HepG2 (cell line): ENCODE results near the gene CMTM4. TPM values are rescaled to one million over a fixed set of nuclear protein-coding genes. Genes with fewer than 3 reads are reported as not detected.
"Not testable (repeated sequence)": the region's sequence is repeated elsewhere in the genome, so short reads cannot be mapped to it uniquely, and the experiment has no call there.

Source experiments
- ATAC-seq: fragments of 200-7000 bp; cut with Tn5 transposase; 3 replicates; pipeline ENCODE4 v1.9.1; 2020; ENCODE audit warnings: mild to moderate bottlenecking, moderate library complexity
- BruUV-seq: library from RNA; stranded (reverse); fragments of 400-500 nt; replicated peaks from 2 replicates; lab custom pipeline; 2021; lab: Mats Ljungman, UMichigan
- CTCF ChIA-PET: fragments of 300-600 bp; formaldehyde crosslinking; extraction: SDS; loops from one replicate; lab custom pipeline; 2021; ENCODE audit warnings: low total read pairs, inconsistent platforms, low intra/inter-chr PET ratio; lab: Yijun Ruan, JAX
- POLR2A ChIA-PET: fragments of 350-600 bp; sonication (Branson Sonifier 250); formaldehyde crosslinking; loops from one replicate; lab custom pipeline; 2020; ENCODE audit warnings: antibody characterized with exemption, inconsistent platforms; lab: Yijun Ruan, JAX
- DNase-seq: peaks from one replicate; pipeline ENCODE4 v3.0.0-alpha.2; 2015; ENCODE audit warnings: low spot score
- FAIRE-seq: peaks from 3 replicates; lab custom pipeline; 2011; peaks lifted over from hg19 to GRCh38; lab: Jason Lieb, UNC
- H2AFZ ChIP-seq: one replicate; pipeline ENCODE4 v1.6.1; 2011; ENCODE audit warnings: low read length, inconsistent platforms
- H3K27ac ChIP-seq: fragments of 300-600 bp; 3 replicates; pipeline ENCODE4 v1.8.0; 2011; ENCODE audit warnings: mixed run types, mild to moderate bottlenecking, mixed read lengths, low read length, inconsistent platforms; ENCODE audit not compliant: insufficient read depth; ENCODE audit errors: extremely low read length
- H3K27me3 ChIP-seq, 2 experiments: fragments of 200-600 bp in 1 of 2; 2 replicates in 1 of 2; 3 replicates in 1 of 2; pipeline versions ENCODE4 v1.6.0 to v1.8.0; 2011; ENCODE audit warnings: low read length in 2 of 2, mild to moderate bottlenecking in 2 of 2, moderate library complexity in 2 of 2, inconsistent platforms in 1 of 2; ENCODE audit not compliant: insufficient read depth in 2 of 2, control insufficient read depth in 1 of 2
- H3K36me3 ChIP-seq, 2 experiments: fragments of 200-600 bp in 1 of 2; replicated peaks in 1 of 2; 2 replicates in 1 of 2; 3 replicates in 1 of 2; pipeline versions ENCODE4 v1.5.1 to v1.8.0; 2011; ENCODE audit warnings: low read length in 2 of 2, inconsistent platforms in 1 of 2; ENCODE audit not compliant: insufficient read depth in 2 of 2, control insufficient read depth in 1 of 2
- H3K4me1 ChIP-seq: 2 replicates; pipeline ENCODE4 v1.5.1; 2012; ENCODE audit warnings: low read length, inconsistent platforms; ENCODE audit not compliant: insufficient read depth
- H3K4me2 ChIP-seq: 2 replicates; pipeline ENCODE4 v1.6.0; 2011; ENCODE audit warnings: low read depth, low read length, inconsistent platforms
- H3K4me3 ChIP-seq, 3 experiments: fragments of 200-600 bp in 1 of 3; sonication (generic), shearing (Covaris generic) in 1 of 3; replicated peaks in 1 of 3; 2 replicates each; pipeline ENCODE4 v1.5.1; 2011 to 2016; ENCODE audit warnings: low read length in 3 of 3, inconsistent platforms in 2 of 3, low read depth in 2 of 3, mild to moderate bottlenecking in 2 of 3, control low read depth in 1 of 3, mixed read lengths in 1 of 3; ENCODE audit not compliant: insufficient read depth in 1 of 3
- H3K79me2 ChIP-seq: one replicate; pipeline ENCODE4 v1.6.1; 2011; ENCODE audit warnings: low read length, inconsistent platforms; ENCODE audit not compliant: insufficient read depth
- H3K9ac ChIP-seq: 2 replicates; pipeline ENCODE4 v1.6.0; 2011; ENCODE audit warnings: mild to moderate bottlenecking, low read depth, low read length, inconsistent platforms; ENCODE audit not compliant: insufficient read depth
- H3K9me3 ChIP-seq: 2 replicates; pipeline ENCODE4 v1.5.1; 2012; ENCODE audit warnings: mild to moderate bottlenecking, low read length
- H4K20me1 ChIP-seq: 2 replicates; pipeline ENCODE4 v1.6.0; 2011; ENCODE audit warnings: inconsistent platforms, mild to moderate bottlenecking, low read length, moderate library complexity; ENCODE audit not compliant: insufficient read depth
- IRX3 ChIP-seq: sonication (generic); formaldehyde crosslinking; IDR thresholded peaks from 2 replicates; pipeline ENCODE4 v1.8.1; 2023; ENCODE audit warnings: mild to moderate bottlenecking, low read depth, missing genetic modification reagents, borderline replicate concordance
- LBX2 ChIP-seq: sonication (generic); formaldehyde crosslinking; IDR thresholded peaks from 2 replicates; pipeline ENCODE4 v1.5.0; 2020; ENCODE audit warnings: missing genetic modification reagents, mild to moderate bottlenecking, borderline replicate concordance
- SPEN ChIP-seq: sonication (generic); formaldehyde crosslinking; IDR thresholded peaks from 2 replicates; pipeline ENCODE4 v1.5.1; 2020; ENCODE audit warnings: low read depth, mild to moderate bottlenecking, missing genetic modification reagents
- ZNF143 ChIP-seq: sonication (generic); formaldehyde crosslinking; IDR thresholded peaks from 2 replicates; pipeline ENCODE4 v1.4.0; 2020; ENCODE audit warnings: missing genetic modification reagents
- ZNF264 ChIP-seq: sonication (generic); formaldehyde crosslinking; IDR thresholded peaks from 2 replicates; pipeline ENCODE4 v1.4.0; 2020; ENCODE audit warnings: missing genetic modification reagents
- ZNF333 ChIP-seq: sonication (generic); formaldehyde crosslinking; IDR thresholded peaks from 2 replicates; pipeline ENCODE4 v1.4.0; 2020; ENCODE audit warnings: mild to moderate bottlenecking, missing genetic modification reagents, borderline replicate concordance
- ZNF501 ChIP-seq: sonication (generic); formaldehyde crosslinking; IDR thresholded peaks from 2 replicates; pipeline ENCODE4 v1.5.1; 2020; ENCODE audit warnings: mild to moderate bottlenecking, moderate library complexity, missing genetic modification reagents
- ZNF512B ChIP-seq: sonication (generic); formaldehyde crosslinking; IDR thresholded peaks from 2 replicates; pipeline ENCODE4 v1.5.1; 2020; ENCODE audit warnings: missing genetic modification reagents, mild to moderate bottlenecking, borderline replicate concordance
- ZNF567 ChIP-seq: sonication (generic); formaldehyde crosslinking; IDR thresholded peaks from 2 replicates; pipeline ENCODE4 v1.8.1; 2023; ENCODE audit warnings: mild to moderate bottlenecking, missing genetic modification reagents, borderline replicate concordance
- ZNF770 ChIP-seq: sonication (generic); formaldehyde crosslinking; IDR thresholded peaks from 2 replicates; pipeline ENCODE4 v1.5.0; 2020; ENCODE audit warnings: mild to moderate bottlenecking, missing genetic modification reagents
- WGBS: methylation state at CpG from one replicate; pipeline ENCODE4 v1.1.6; 2017; ENCODE audit warnings: low lambda C conversion rate; 5-methylcytosine and 5-hydroxymethylcytosine counted together
- in situ Hi-C: cut with HindIII; loops from 2 replicates; pipeline ENCODE4 v1.10.0; 2017; ENCODE audit warnings: low pct_unique_long_range_greater_than_20kb; ENCODE audit not compliant: extremely low pct_ligation_motif_present
- intact Hi-C: fragments of 100-400 bp; cut with micrococcal nuclease; formaldehyde crosslinking; loops from one replicate; pipeline ENCODE4 v1.10.0; 2022; ENCODE audit not compliant: unreplicated experiment
- polyA plus RNA-seq, 8 experiments: library from polyadenylated mRNA; depleted of rRNA in 3 of 8; stranded (reverse) in 7 of 8; unstranded in 1 of 8; fragments of >200 nt; fragmentation: Illumina TruSeq in 4 of 8; extraction: Trizol in 4 of 8; gene quantifications; 2 replicates each; pipeline versions ENCODE4 v1.2.1 to v1.2.3, GENCODE V29; 2011 to 2016; ENCODE audit warnings: low read depth in 4 of 8, missing spikeins in 1 of 8, mixed read lengths in 1 of 8; ENCODE audit not compliant: insufficient read depth in 1 of 8
- total RNA-seq, 5 experiments: library from RNA; depleted of rRNA; stranded (reverse); fragments of >200 nt; fragmentation: Illumina TruSeq; extraction: Trizol; gene quantifications; 2 replicates each; pipeline ENCODE4 v1.2.3, GENCODE V29; 2016; ENCODE audit warnings: low read depth in 1 of 5

Gene CMTM4
- total and polyA plus RNA-seq, 2 of the 13 experiments (the other 11 are each of a cell fraction or from before 2014, with no cell fraction given): 32.0 to 36.3 TPM

- ATAC-seq, H4K20me1 ChIP-seq, CTCF ChIA-PET, H3K9me3 ChIP-seq, H3K4me3 ChIP-seq, H3K4me2 ChIP-seq, H3K27ac ChIP-seq, intact Hi-C loops, H3K4me1 ChIP-seq, FAIRE-seq, H2AFZ ChIP-seq, POLR2A ChIA-PET, H3K79me2 ChIP-seq, H3K9ac ChIP-seq, in situ Hi-C loops, H3K27me3 ChIP-seq, H3K36me3 ChIP-seq, DNase-seq, BruUV-seq: not testable (repeated sequence)
- TF ChIP-seq ZNF770: peak; percentile 92
- WGBS: 79% methylated on average over 4 of the region's 4 CpGs
These were observed 100.0 kb downstream of the CMTM4 start for GRCh38 chr16:66596559-66596958.

- Histone ChIP-seq H2AFZ (no peak overlapping the region), H3K4me2 (no peak overlapping the region), H3K79me2 (no peaks in the 10 kb centered on the region), H3K4me3 (no peak overlapping the region), H3K9me3 (no peaks in the 10 kb centered on the region), H3K9ac (no peak overlapping the region), H3K36me3 (no peaks in the 10 kb centered on the region), H3K4me1 (peaks cover 7% of the 10 kb centered on the region; the same call in 1 of the 2 replicates), H3K27ac (no peak overlapping the region), H3K27me3 (peaks cover 1 to 9% of the 10 kb centered on the region in 2 experiments; a peak in 2 of 5 replicates), H4K20me1 (no peaks in the 10 kb centered on the region)
- DNase-seq: no peak
- in situ Hi-C loops (no loop called here), intact Hi-C loops (no loop called here)
- ChIA-PET CTCF (no interaction called here), POLR2A (no interaction called here)
- FAIRE-seq: no peak
- 19% methylated on average over 7 of the region's 7 CpGs for WGBS
- no peak for ATAC-seq
- TF ChIP-seq ZNF143 (CRISPR knock-in tag) (no peak), SPEN (CRISPR knock-in tag) (no peak), IRX3 (CRISPR knock-in tag) (no peak), ZNF567 (CRISPR knock-in tag) (no peak), LBX2 (CRISPR knock-in tag) (no peak), ZNF333 (CRISPR knock-in tag) (no peak), ZNF512B (CRISPR knock-in tag) (no peak), ZNF501 (CRISPR knock-in tag) (no peak), ZNF264 (CRISPR knock-in tag) (no peak)
- no TSS peak for BruUV-seq
These were observed 101.8 kb downstream of the CMTM4 start for GRCh38 chr16:66594739-66595138.
